Umbilical cord (tissue), 2 donors: ENCODE data around the gene IL25. TPM values are rescaled to one million over a fixed set of nuclear protein-coding genes. Genes with fewer than 3 reads are reported as not detected.
A peak's percentile ranks its signal among the peaks of the same experiment; 100 is the strongest.

Experiments used
- DNase-seq: peaks from one replicate; pipeline ENCODE4 v3.0.0-alpha.2; 2015; ENCODE audit warnings: low spot score
- total RNA-seq: library from RNA; depleted of rRNA; stranded (reverse); fragments of >200 nt; gene quantifications from one replicate; pipeline ENCODE4 v1.2.3, GENCODE V29; 2014; ENCODE audit warnings: low replicate concordance; ENCODE audit not compliant: insufficient read depth

IL25 gene
- total RNA-seq, 1 donor from 2014 or later, result not detected

GRCh38 chr14:23353433-23353780 is 19.2 kb upstream of the IL25 start:
- DNase-seq, result no peak

- no peak for DNase-seq
Observed at GRCh38 chr14:23354990-23355389, 17.6 kb upstream of the IL25 start.

- no peak for DNase-seq
Observed at GRCh38 chr14:23355871-23356435, 16.7 kb upstream of the IL25 start.

- DNase-seq, result no peak
Observed at GRCh38 chr14:23356662-23357061, 15.9 kb upstream of the IL25 start.

- no peak for DNase-seq
Observed at GRCh38 chr14:23357261-23357660, 15.3 kb upstream of the IL25 start.

GRCh38 chr14:23358042-23358441 is 14.6 kb upstream of the IL25 start:
- DNase-seq, result no peak

- DNase-seq, result no peak
Observed at GRCh38 chr14:23358553-23359166, 13.9 kb upstream of the IL25 start.

GRCh38 chr14:23359167-23359626 is 13.4 kb upstream of the IL25 start:
- no peak for DNase-seq

- DNase-seq, result no peak
Observed at GRCh38 chr14:23359722-23360447, 12.7 kb upstream of the IL25 start.

- no peak for DNase-seq
Observed at GRCh38 chr14:23360496-23360895, 12.1 kb upstream of the IL25 start.

GRCh38 chr14:23361320-23361719 is 11.3 kb upstream of the IL25 start:
- no peak for DNase-seq

GRCh38 chr14:23361763-23362162 is 10.8 kb upstream of the IL25 start:
- no peak for DNase-seq

- no peak for DNase-seq
Observed at GRCh38 chr14:23362200-23362599, 10.4 kb upstream of the IL25 start.

- DNase-seq, result peak; percentile 72
Observed at GRCh38 chr14:23364164-23365035, 8.2 kb upstream of the IL25 start.

- peak; percentile 76 for DNase-seq
Observed at GRCh38 chr14:23365036-23365731, 7.4 kb upstream of the IL25 start, which contains the start of gene EFS. Gene EFS, minus strand, starts transcription at chr14:23365172. Its CDS starts 147 bp downstream, at chr14:23365025.

GRCh38 chr14:23365732-23366425 is 6.7 kb upstream of the IL25 start:
- DNase-seq, result no peak

- DNase-seq, result peak; percentile 97
Observed at GRCh38 chr14:23366426-23366921, 6.1 kb upstream of the IL25 start.

GRCh38 chr14:23370221-23370620 is 2.4 kb upstream of the IL25 start:
- DNase-seq, result no peak

- no peak for DNase-seq
Observed at GRCh38 chr14:23371865-23372264, 744 bp upstream of the IL25 start.

GRCh38 chr14:23373041-23373440 is 432 bp downstream of the IL25 start:
- DNase-seq, result no peak
